AG10803 (cell line): Measurements from ENCODE around the gene CDK14.

Experiments used
- DNase-seq: peaks from one replicate; pipeline ENCODE4 v3.0.0; 2010; ENCODE audit warnings: low read depth
- H3K4me3 ChIP-seq: 2 replicates; pipeline ENCODE4 v1.5.1; 2011; ENCODE audit warnings: mild to moderate bottlenecking, low read length, control low read depth
- TF ChIP-seq, protein P1 (sequence below): conservative IDR thresholded peaks from 2 replicates; pipeline ENCODE4 v1.5.1; 2011; ENCODE audit warnings: mild to moderate bottlenecking, low read length, control low read depth, inconsistent platforms

CDK14 gene

GRCh38 chr7:91079487-91079886, 483.4 kb downstream of the CDK14 start:
- no peak overlapping the region for H3K4me3 ChIP-seq
- DNase-seq: peak; percentile 71
- TF ChIP-seq, protein P1, sequence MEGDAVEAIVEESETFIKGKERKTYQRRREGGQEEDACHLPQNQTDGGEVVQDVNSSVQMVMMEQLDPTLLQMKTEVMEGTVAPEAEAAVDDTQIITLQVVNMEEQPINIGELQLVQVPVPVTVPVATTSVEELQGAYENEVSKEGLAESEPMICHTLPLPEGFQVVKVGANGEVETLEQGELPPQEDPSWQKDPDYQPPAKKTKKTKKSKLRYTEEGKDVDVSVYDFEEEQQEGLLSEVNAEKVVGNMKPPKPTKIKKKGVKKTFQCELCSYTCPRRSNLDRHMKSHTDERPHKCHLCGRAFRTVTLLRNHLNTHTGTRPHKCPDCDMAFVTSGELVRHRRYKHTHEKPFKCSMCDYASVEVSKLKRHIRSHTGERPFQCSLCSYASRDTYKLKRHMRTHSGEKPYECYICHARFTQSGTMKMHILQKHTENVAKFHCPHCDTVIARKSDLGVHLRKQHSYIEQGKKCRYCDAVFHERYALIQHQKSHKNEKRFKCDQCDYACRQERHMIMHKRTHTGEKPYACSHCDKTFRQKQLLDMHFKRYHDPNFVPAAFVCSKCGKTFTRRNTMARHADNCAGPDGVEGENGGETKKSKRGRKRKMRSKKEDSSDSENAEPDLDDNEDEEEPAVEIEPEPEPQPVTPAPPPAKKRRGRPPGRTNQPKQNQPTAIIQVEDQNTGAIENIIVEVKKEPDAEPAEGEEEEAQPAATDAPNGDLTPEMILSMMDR: no peak

GRCh38 chr7:91080351-91080750, 484.2 kb downstream of the CDK14 start:
- TF ChIP-seq, protein P1: no peak
- H3K4me3 ChIP-seq: no peak overlapping the region
- no peak for DNase-seq

DNA sequence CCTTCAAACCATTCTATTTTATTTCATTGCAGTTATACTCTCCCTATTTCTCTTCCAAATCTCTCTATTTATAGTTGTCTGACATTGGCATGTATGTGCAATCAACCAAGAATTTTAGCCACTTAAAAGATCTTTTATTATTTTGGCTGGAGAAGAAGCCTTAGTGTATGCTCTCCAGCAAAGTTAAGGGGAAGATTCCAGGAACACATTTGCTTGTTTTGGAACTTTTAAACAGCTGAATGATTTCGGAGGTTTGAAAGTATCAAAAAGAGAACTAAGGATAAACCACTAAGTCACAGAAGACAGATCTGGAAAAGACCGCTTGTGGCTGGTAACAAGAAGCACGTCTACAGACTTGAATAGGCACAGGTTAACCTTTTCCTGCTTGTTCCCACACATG, 485.9 kb downstream of the CDK14 start:
- DNase-seq: peak; percentile 84
- TF ChIP-seq, protein P1: no peak
- no peak overlapping the region for H3K4me3 ChIP-seq

DNA sequence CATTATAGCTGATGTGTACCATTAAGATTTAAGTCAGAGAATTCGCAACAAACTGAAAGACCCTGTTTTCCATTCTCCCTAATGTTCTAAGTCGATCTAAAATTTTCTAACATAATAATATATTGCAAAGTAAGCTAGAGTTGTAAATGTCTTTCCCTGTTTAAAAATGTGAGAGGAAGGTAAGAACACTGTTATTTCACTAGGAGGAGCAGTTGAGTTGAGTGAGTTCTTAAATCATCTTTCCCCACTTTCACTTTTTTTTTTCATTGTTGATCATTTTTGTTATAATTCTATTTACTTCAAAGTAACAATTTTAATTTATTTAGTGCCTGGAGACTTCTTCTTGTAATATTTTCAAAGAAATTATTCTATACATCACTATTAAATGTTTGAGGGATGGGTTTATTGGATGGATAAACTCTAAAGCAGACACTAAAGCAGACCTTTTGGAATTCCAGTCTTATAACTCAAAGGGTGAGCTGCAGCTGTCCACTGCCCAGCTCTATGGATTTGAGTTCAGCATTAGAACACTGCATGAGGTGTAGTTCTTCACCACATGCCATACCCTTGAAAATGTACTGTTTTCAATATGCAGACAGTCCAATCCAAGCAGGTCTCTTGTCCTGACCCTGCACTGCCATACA, 486.9 kb downstream of the CDK14 start:
- TF ChIP-seq, protein P1: peak; percentile 79
- DNase-seq: peak; percentile 49

GRCh38 chr7:91083855-91084644, 487.9 kb downstream of the CDK14 start:
- peak; percentile 18 for DNase-seq
- TF ChIP-seq, protein P1: 0 out of 2 replicates have a peak, but pooled peaks have one; percentile 12

More for the DNA sequence above, 486.9 kb downstream of the CDK14 start:
- no peak overlapping the region for H3K4me3 ChIP-seq

DNA sequence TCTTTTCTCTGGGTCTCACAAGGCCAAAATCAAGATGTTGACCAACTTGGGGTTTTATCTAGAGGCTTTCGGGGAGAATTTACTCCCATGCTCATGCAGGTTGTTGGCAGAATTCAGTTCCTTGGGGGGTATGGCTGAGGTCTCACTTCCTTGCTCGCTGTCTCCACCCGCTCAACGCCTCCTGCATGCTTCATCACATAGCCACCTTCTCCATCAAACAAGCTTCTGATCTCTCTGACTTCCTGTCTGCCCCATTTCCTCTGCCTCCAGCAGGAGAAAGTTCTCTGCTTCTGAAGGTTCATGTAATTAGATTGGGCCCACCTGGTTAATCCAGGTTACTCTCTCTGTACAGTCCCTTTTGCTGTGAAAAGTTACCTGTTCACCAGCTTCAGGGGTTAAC, 489.1 kb downstream of the CDK14 start:
- H3K4me3 ChIP-seq: no peak overlapping the region
- TF ChIP-seq, protein P1: no peak

More at GRCh38 chr7:91083855-91084644, 487.9 kb downstream of the CDK14 start:
- H3K4me3 ChIP-seq: no peak overlapping the region

DNA sequence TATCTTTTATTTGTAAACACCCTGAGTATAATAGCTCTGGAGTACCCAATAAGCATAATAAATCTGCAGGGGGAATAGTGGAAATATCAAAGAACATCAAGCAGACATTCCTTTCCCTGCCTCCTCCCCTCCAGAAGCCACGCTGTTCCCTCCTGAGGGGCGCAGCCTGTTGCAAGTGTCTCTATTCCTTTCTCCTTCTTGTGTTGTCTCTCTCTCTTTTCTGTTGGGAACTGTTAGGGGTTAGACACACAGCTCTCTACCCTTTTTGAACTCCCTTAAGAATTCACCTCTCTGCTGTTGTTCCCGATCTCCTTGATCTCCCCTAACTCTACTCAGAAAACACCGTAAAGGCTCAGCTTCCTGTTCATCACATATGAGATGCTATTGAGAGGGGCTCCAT, 490.1 kb downstream of the CDK14 start:
- H3K4me3 ChIP-seq: no peak overlapping the region
- TF ChIP-seq, protein P1: no peak
- no peak for DNase-seq

More for the DNA sequence above, 489.1 kb downstream of the CDK14 start:
- DNase-seq: no peak
